H1 (cell line): ENCODE data around the gene IGSF5. TPM values are rescaled to one million over a fixed set of nuclear protein-coding genes. Genes with fewer than 3 reads are reported as not detected.

Experiments used
- CTCF ChIA-PET: fragments of 300-600 bp; sonication (Branson Sonifier 250); formaldehyde crosslinking; loops from one replicate; lab custom pipeline; 2021; ENCODE audit not compliant: partially characterized antibody; lab: Charles Lee
- POLR2A ChIA-PET: fragments of 300-600 bp; sonication (Branson Sonifier 250); formaldehyde crosslinking; loops from one replicate; lab custom pipeline; 2021; ENCODE audit warnings: inconsistent platforms; ENCODE audit not compliant: partially characterized antibody; lab: Charles Lee
- DNase-seq, 2 experiments: peaks; one replicate each; pipeline versions ENCODE4 v3.0.0 to v3.0.0-alpha.2; 2010 to 2022; ENCODE audit warnings: low spot score in 2 of 2, low read depth in 1 of 2, mixed read lengths in 1 of 2
- FAIRE-seq: peaks from 2 replicates; lab custom pipeline; 2011; peaks lifted over from hg19 to GRCh38; lab: Jason Lieb, UNC
- H2AFZ ChIP-seq: 2 replicates; pipeline ENCODE4 v1.8.1; 2012; ENCODE audit warnings: low read length, inconsistent platforms
- H2AK5ac ChIP-seq: 2 replicates; pipeline ENCODE4 v1.6.1; 2013; ENCODE audit warnings: low read depth, low read length
- H2BK120ac ChIP-seq: replicated peaks from 2 replicates; pipeline ENCODE3; 2013; ENCODE audit warnings: low read depth, low read length, inconsistent platforms
- H2BK12ac ChIP-seq: 2 replicates; pipeline ENCODE4 v1.6.1; 2013; ENCODE audit warnings: low read depth, low read length
- H2BK15ac ChIP-seq: 2 replicates; pipeline ENCODE4 v1.6.1; 2013; ENCODE audit warnings: low read length
- H2BK20ac ChIP-seq: 2 replicates; pipeline ENCODE4 v1.6.1; 2013; ENCODE audit warnings: low read length
- H2BK5ac ChIP-seq: 2 replicates; pipeline ENCODE4 v1.6.1; 2013; ENCODE audit warnings: low read depth, low read length
- H3K14ac ChIP-seq: 2 replicates; pipeline ENCODE4 v1.6.1; 2013; ENCODE audit warnings: inconsistent platforms; ENCODE audit not compliant: insufficient read length
- H3K18ac ChIP-seq: 2 replicates; pipeline ENCODE4 v1.6.1; 2013; ENCODE audit warnings: low read length; ENCODE audit errors: extremely low read depth
- H3K23ac ChIP-seq: 2 replicates; pipeline ENCODE4 v1.6.1; 2013; ENCODE audit warnings: inconsistent platforms; ENCODE audit not compliant: insufficient read length
- H3K23me2 ChIP-seq: 2 replicates; pipeline ENCODE4 v1.6.1; 2013; ENCODE audit warnings: low read depth, low read length
- H3K27ac ChIP-seq: 2 replicates; pipeline ENCODE4 v1.6.1; 2011; ENCODE audit warnings: low read depth, low read length, inconsistent platforms
- H3K27me3 ChIP-seq, 4 experiments: replicated peaks in 1 of 4; 1 replicate in 1 of 4; 2 replicates in 3 of 4; pipeline versions ENCODE4 v1.6.1 to v1.8.1; 2011 to 2013; ENCODE audit warnings: low read length in 3 of 4, mild to moderate bottlenecking in 3 of 4, inconsistent platforms in 2 of 4, mixed read lengths in 2 of 4, moderate library complexity in 1 of 4; ENCODE audit not compliant: control insufficient read depth in 3 of 4, insufficient read depth in 3 of 4; ENCODE audit errors: extremely low read depth in 1 of 4
- H3K36me3 ChIP-seq, 4 experiments: 2 replicates each; pipeline versions ENCODE4 v1.6.1 to v1.8.1; 2011 to 2013; ENCODE audit warnings: mild to moderate bottlenecking in 4 of 4, low read length in 3 of 4, moderate library complexity in 2 of 4, control low read depth in 1 of 4, inconsistent platforms in 1 of 4; ENCODE audit not compliant: insufficient read depth in 4 of 4, control insufficient read depth in 2 of 4
- H3K4ac ChIP-seq: replicated peaks from 2 replicates; pipeline ENCODE3; 2013; ENCODE audit warnings: low read length, low read depth, mixed read lengths, inconsistent platforms; ENCODE audit not compliant: insufficient read length
- H3K4me1 ChIP-seq, 4 experiments: replicated peaks in 1 of 4; 1 replicate in 1 of 4; 2 replicates in 3 of 4; pipeline versions ENCODE4 v1.6.1 to v1.8.1; 2011 to 2013; ENCODE audit warnings: low read length in 3 of 4, inconsistent platforms in 2 of 4, mixed read lengths in 1 of 4; ENCODE audit not compliant: insufficient read depth in 4 of 4, control insufficient read depth in 3 of 4
- H3K4me2 ChIP-seq, 2 experiments: 2 replicates each; pipeline versions ENCODE4 v1.6.1 to v1.8.1; 2011 to 2013; ENCODE audit warnings: low read depth in 2 of 2, low read length in 2 of 2, control low read depth in 1 of 2, inconsistent platforms in 1 of 2, mild to moderate bottlenecking in 1 of 2; ENCODE audit not compliant: insufficient read depth in 1 of 2
- H3K4me3 ChIP-seq, 4 experiments: fragments of 200-600, 300-600 bp in 1 of 4; sonication (generic), shearing (Covaris generic), sonication (Bioruptor Twin) in 1 of 4; 2 replicates each; pipeline versions ENCODE4 v1.5.1 to v1.8.1; 2011 to 2016; ENCODE audit warnings: low read length in 4 of 4, low read depth in 3 of 4, control low read depth in 2 of 4, inconsistent platforms in 2 of 4, mild to moderate bottlenecking in 2 of 4, mixed read lengths in 1 of 4, moderate library complexity in 1 of 4; ENCODE audit not compliant: insufficient read depth in 2 of 4; ENCODE audit errors: extremely low read depth in 1 of 4
- H3K56ac ChIP-seq: replicated peaks from 2 replicates; pipeline ENCODE3; 2013; ENCODE audit warnings: low read depth, mild to moderate bottlenecking, mixed read lengths, low read length, inconsistent platforms; ENCODE audit not compliant: insufficient read length
- H3K79me1 ChIP-seq: 2 replicates; pipeline ENCODE4 v1.6.1; 2013; ENCODE audit warnings: low read depth, low read length, control low read depth
- H3K79me2 ChIP-seq, 2 experiments: 2 replicates each; pipeline versions ENCODE4 v1.6.1 to v1.8.1; 2012 to 2013; ENCODE audit warnings: low read length in 2 of 2, mild to moderate bottlenecking in 2 of 2, inconsistent platforms in 1 of 2; ENCODE audit not compliant: insufficient read depth in 2 of 2, control insufficient read depth in 1 of 2
- H3K9ac ChIP-seq, 4 experiments: replicated peaks in 1 of 4; 1 replicate in 1 of 4; 2 replicates in 3 of 4; pipeline versions ENCODE4 v1.6.1 to v1.8.1; 2011 to 2013; ENCODE audit warnings: low read depth in 3 of 4, low read length in 3 of 4, control low read depth in 2 of 4, mild to moderate bottlenecking in 2 of 4, moderate library complexity in 2 of 4, inconsistent platforms in 1 of 4; ENCODE audit errors: extremely low read depth in 1 of 4
- H3K9me3 ChIP-seq, 2 experiments: 2 replicates each; pipeline versions ENCODE4 v1.6.1 to v1.8.1; 2012 to 2013; ENCODE audit warnings: mild to moderate bottlenecking in 2 of 2, moderate library complexity in 2 of 2, control low read depth in 1 of 2, inconsistent platforms in 1 of 2, low read depth in 1 of 2, low read length in 1 of 2, mixed read lengths in 1 of 2; ENCODE audit not compliant: insufficient read depth in 2 of 2
- H4K20me1 ChIP-seq, 2 experiments: replicated peaks in 1 of 2; 2 replicates each; pipeline versions ENCODE3 to v1.8.1; 2011 to 2013; ENCODE audit warnings: inconsistent platforms in 2 of 2, low read length in 2 of 2, mild to moderate bottlenecking in 1 of 2; ENCODE audit not compliant: insufficient read depth in 2 of 2, control insufficient read depth in 1 of 2
- H4K5ac ChIP-seq: 2 replicates; pipeline ENCODE4 v1.6.1; 2013; ENCODE audit warnings: low read length, low read depth, mixed read lengths, inconsistent platforms; ENCODE audit not compliant: insufficient read length
- H4K8ac ChIP-seq: 2 replicates; pipeline ENCODE4 v1.8.0; 2013; ENCODE audit warnings: mild to moderate bottlenecking, moderate library complexity, low read length, inconsistent platforms; ENCODE audit not compliant: insufficient read depth; ENCODE audit errors: extremely low read depth
- H4K91ac ChIP-seq: replicated peaks from 2 replicates; pipeline ENCODE3; 2013; ENCODE audit warnings: low read length, mixed read lengths, inconsistent platforms; ENCODE audit not compliant: insufficient read length
- ASH2L ChIP-seq: fragments of 200-600, 300-600 bp; sonication (generic); IDR thresholded peaks from one replicate; pipeline ENCODE4 v1.7.1; 2017; ENCODE audit warnings: low read length
- ATF2 ChIP-seq: IDR thresholded peaks from 2 replicates; pipeline ENCODE4 v1.6.1; 2012; ENCODE audit warnings: low read length, inconsistent platforms
- BRCA1 ChIP-seq: IDR thresholded peaks from 2 replicates; pipeline ENCODE4 v1.6.1; 2012; ENCODE audit warnings: low read depth, low read length, improper control_type of control experiment
- CBX8 ChIP-seq: fragments of 300-800, 300-1000 bp; sonication (generic); IDR thresholded peaks from 2 replicates; pipeline ENCODE4 v1.7.1; 2016; ENCODE audit warnings: low read depth, low read length, borderline replicate concordance
- CEBPB ChIP-seq: IDR thresholded peaks from 2 replicates; pipeline ENCODE4 v1.6.1; 2012; ENCODE audit warnings: low read depth, low read length
- EZH2 ChIP-seq: fragments of 200-600 bp; sonication (generic); IDR thresholded peaks from 2 replicates; pipeline ENCODE4 v1.7.1; 2012; ENCODE audit warnings: low read depth, mild to moderate bottlenecking, moderate library complexity, low read length, inconsistent platforms; ENCODE audit not compliant: severe bottlenecking
- FOSL1 ChIP-seq: IDR thresholded peaks from 2 replicates; pipeline ENCODE4 v1.6.1; 2011; ENCODE audit warnings: mild to moderate bottlenecking, low read depth, low read length, moderate library complexity; ENCODE audit not compliant: insufficient read depth
- HDAC2 ChIP-seq, 2 experiments: fragments of 300-600 bp in 1 of 2; sonication (generic) in 1 of 2; IDR thresholded peaks; 2 replicates each; pipeline ENCODE4 v1.6.1; 2011 to 2012; ENCODE audit warnings: low read depth in 2 of 2, low read length in 2 of 2, mild to moderate bottlenecking in 2 of 2, moderate library complexity in 2 of 2, borderline replicate concordance in 1 of 2, inconsistent platforms in 1 of 2
- MAX ChIP-seq: IDR thresholded peaks from 2 replicates; pipeline ENCODE4 v1.6.1; 2012; ENCODE audit warnings: inconsistent platforms
- NANOG ChIP-seq: IDR thresholded peaks from 2 replicates; pipeline ENCODE4 v1.6.1; 2011; ENCODE audit warnings: low read length, low read depth, mild to moderate bottlenecking, inconsistent platforms; ENCODE audit not compliant: insufficient read depth, poor library complexity, severe bottlenecking
- POLR2A ChIP-seq, 2 experiments: IDR thresholded peaks; 1 replicate in 1 of 2; 2 replicates in 1 of 2; pipeline ENCODE4 v1.6.1; 2011; ENCODE audit warnings: low read depth in 2 of 2, low read length in 2 of 2, mild to moderate bottlenecking in 2 of 2; ENCODE audit errors: control extremely low read depth in 1 of 2
- SP2 ChIP-seq: IDR thresholded peaks from 2 replicates; pipeline ENCODE4 v1.6.1; 2012; ENCODE audit warnings: mild to moderate bottlenecking, low read length, inconsistent platforms
- WGBS, 2 experiments: shearing (Covaris generic) in 1 of 2; methylation state at CpG; one replicate each; pipeline versions ENCODE4 v1.1.6 to v1.1.7; 2013 to 2015; ENCODE audit warnings: low lambda C conversion rate in 2 of 2, mixed read lengths in 2 of 2, inconsistent platforms in 1 of 2, low coverage in 1 of 2, missing lambda C conversion rate in 1 of 2; ENCODE audit not compliant: insufficient replicate concordance in 2 of 2, insufficient coverage in 1 of 2, insufficient read length in 1 of 2; ENCODE audit errors: extremely low coverage in 1 of 2, missing lambda C conversion rate in 1 of 2; 5-methylcytosine and 5-hydroxymethylcytosine counted together
- polyA plus RNA-seq, 7 experiments: library from polyadenylated mRNA; depleted of rRNA in 3 of 7; stranded (reverse) in 5 of 7; unstranded in 2 of 7; fragments of >200 nt in 5 of 7; fragments of 200-250 nt in 2 of 7; gene quantifications; 1 replicate in 5 of 7; 2 replicates in 1 of 7; 4 replicates in 1 of 7; pipeline versions ENCODE4 v1.2.1 to v1.2.3, GENCODE V29; 2011 to 2013; ENCODE audit warnings: missing spikeins in 2 of 7, mixed read lengths in 2 of 7
- total RNA-seq: library from RNA; stranded (reverse); fragmentation: NEBNext Ultra II Directional; extraction: Animal tissue kit (Norgen Biotek cat#: 25700); gene quantifications from 2 replicates; pipeline ENCODE4 v1.2.1, GENCODE V29; 2021

The IGSF5 gene
- total and polyA plus RNA-seq, 2 of the 8 experiments (the other 6 are each of a cell fraction or from before 2014, with no cell fraction given): 4.4 to 5.4 TPM

- Histone ChIP-seq H2AFZ (no peak overlapping the region), H3K27me3 (no peaks in the 10 kb centered on the region), H3K18ac (no peak overlapping the region), H3K4ac (no peak overlapping the region), H4K91ac (peak overlapping the region; percentile 66), H4K8ac (no peak overlapping the region), H3K56ac (no peak overlapping the region), H4K5ac (no peak overlapping the region), H2BK5ac (peak overlapping the region; percentile 56; the same call in 1 of the 2 replicates), H2BK20ac (peak overlapping the region; percentile 49; the same call in 1 of the 2 replicates), H3K4me1 (peaks cover 0 to 4% (median 1%) of the 10 kb centered on the region in 4 experiments; a peak in 2 of 7 replicates), H2AK5ac (no peak overlapping the region), H3K9me3 (no peaks in the 10 kb centered on the region), H2BK120ac (peak overlapping the region; percentile 65), H3K79me2 (no peaks in the 10 kb centered on the region), H3K4me3 (no peak overlapping the region), H3K27ac (no peak overlapping the region), H3K4me2 (no peak overlapping the region), H3K14ac (no peak overlapping the region), H3K36me3 (no peaks in the 10 kb centered on the region), H2BK12ac (peak overlapping the region; percentile 77; the same call in 1 of the 2 replicates), H4K20me1 (no peaks in the 10 kb centered on the region), H3K79me1 (no peaks in the 10 kb centered on the region; the same call in 1 of the 2 replicates), H3K23ac (no peak overlapping the region), H3K9ac (no peak overlapping the region), H2BK15ac (0 out of 2 replicates have a peak overlapping the region, but pooled peaks have one; percentile 46), H3K23me2 (no peaks in the 10 kb centered on the region)
- no peak for DNase-seq
- ChIA-PET POLR2A (no interaction called here), CTCF (interaction anchor here (0.6 to 9.2 kb wide), 15 partner anchors 11 to 206 kb away, joined by 3 to 62 read pairs (median 4); no protein-coding TSS in a partner anchor)
- no peak for FAIRE-seq
- 92% methylated on average over 7 of the region's 7 CpGs; no CpG with 5 or more reads in 1 of the 2 experiments for WGBS, 2 experiments
- no peak for TF ChIP-seq FOSL1
- no peak for TF ChIP-seq POLR2A (IDR thresholded peaks at IDR 0.05; ENCODE audit: control extremely low read depth in 1 of 2, low read depth in 2 of 2, low read length in 2 of 2)
- TF ChIP-seq BRCA1: no peak
- TF ChIP-seq SP2: no peak
- TF ChIP-seq HDAC2 (IDR thresholded peaks at IDR 0.05; ENCODE audit: borderline replicate concordance in 1 of 2, low read depth in 2 of 2, low read length in 2 of 2): no peak
- no peak for TF ChIP-seq CEBPB
- TF ChIP-seq CBX8: no peak
- TF ChIP-seq ATF2: no peak
- no peak for TF ChIP-seq MAX
- no peak for TF ChIP-seq EZH2
- no peak for TF ChIP-seq ASH2L
- no peak for TF ChIP-seq NANOG
Observed at GRCh38 chr21:39713905-39714304, 31.1 kb upstream of the IGSF5 start.
